Adrenal gland (tissue), 5 donors: ENCODE data around the gene EXTL1.

Source experiments
- CTCF ChIP-seq, 6 experiments: fragments of 450-650 bp in 4 of 6; fragments of 200-600 bp in 2 of 6; sonication (generic) in 1 of 6; IDR thresholded peaks; 1 replicate in 5 of 6; 2 replicates in 1 of 6; pipeline versions ENCODE4 v1.5.1 to v1.8.0; 2016 to 2021; ENCODE audit warnings: antibody characterized with exemption in 6 of 6, mild to moderate bottlenecking in 2 of 6, moderate library complexity in 1 of 6
- POLR2A ChIP-seq, 2 donors: fragments of 450-650 bp; IDR thresholded peaks; one replicate each; pipeline ENCODE4 v1.6.1; 2017; ENCODE audit warnings: antibody characterized with exemption in 2 of 2, mild to moderate bottlenecking in 2 of 2, moderate library complexity in 1 of 2
- donor health status: DM: no; HTN: no; CAD: no.

GRCh38 chr1:26046246-26047095 lies 24.9 kb downstream of the EXTL1 start:
- TF ChIP-seq POLR2A (IDR thresholded peaks at IDR 0.05): no peak
- TF ChIP-seq CTCF (IDR thresholded peaks at IDR 0.05): no peak
